ENCODE measurements around the gene SLC30A3. TPM values are rescaled to one million over a fixed set of nuclear protein-coding genes. Genes with fewer than 3 reads are reported as not detected.
A peak's percentile ranks its signal among the peaks of the same experiment; 100 is the strongest.

Gene SLC30A3
- total and polyA plus RNA-seq, 2 of the 13 experiments (the other 11 are each of a cell fraction or from before 2014, with no cell fraction given) = 0.38 to 0.79 TPM

DNA sequence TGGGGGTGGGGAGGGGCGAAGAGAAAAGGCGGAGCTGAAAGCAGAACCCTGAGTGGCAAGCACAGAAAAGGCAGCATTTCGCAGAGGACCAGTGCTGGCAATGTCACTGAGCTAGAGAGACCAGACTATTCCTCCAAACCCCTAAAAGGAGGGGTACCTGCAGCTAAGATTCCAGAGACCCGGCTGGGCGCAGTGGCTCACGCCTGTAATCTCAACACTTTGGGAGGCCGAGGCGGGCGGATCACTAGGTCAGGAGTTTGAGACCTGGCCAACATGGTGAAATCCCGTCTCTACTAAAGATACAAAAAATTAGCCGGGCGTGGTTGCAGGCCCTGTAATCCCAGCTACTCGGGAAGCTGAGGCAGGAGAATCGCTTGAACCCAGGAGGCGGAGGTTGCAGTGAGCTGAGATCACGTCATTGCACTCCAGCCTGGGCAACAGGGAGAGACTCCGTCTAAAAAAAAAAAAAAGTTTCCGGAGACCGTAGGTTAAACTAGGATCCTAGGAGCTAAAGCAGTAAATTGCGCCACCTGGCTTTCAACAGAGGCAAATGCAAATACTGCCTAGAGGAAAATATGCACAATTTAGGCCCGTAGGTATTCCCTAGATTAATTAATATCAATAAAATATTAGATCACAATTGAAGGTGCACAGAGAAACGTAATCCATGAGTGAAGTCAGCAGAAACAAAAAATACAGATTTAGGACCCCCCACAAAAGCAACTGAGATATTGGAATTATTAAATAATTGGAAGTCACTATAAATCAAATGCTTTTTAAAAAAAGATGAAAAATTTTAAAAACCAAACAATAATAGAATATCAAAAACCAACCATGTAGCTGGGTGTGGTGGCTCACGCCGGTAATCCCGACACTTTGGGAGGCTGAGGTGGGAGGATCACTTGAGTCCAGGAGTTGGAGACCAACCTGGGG is 40.5 kb upstream of the SLC30A3 start (continued):
- TF ChIP-seq, protein P1, sequence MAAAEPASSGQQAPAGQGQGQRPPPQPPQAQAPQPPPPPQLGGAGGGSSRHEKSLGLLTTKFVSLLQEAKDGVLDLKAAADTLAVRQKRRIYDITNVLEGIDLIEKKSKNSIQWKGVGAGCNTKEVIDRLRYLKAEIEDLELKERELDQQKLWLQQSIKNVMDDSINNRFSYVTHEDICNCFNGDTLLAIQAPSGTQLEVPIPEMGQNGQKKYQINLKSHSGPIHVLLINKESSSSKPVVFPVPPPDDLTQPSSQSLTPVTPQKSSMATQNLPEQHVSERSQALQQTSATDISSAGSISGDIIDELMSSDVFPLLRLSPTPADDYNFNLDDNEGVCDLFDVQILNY (CRISPR knock-in tag; conservative IDR thresholded peaks at IDR 0.05) = no peak
- no peak for TF ChIP-seq ZBTB21 (CRISPR knock-in tag; IDR thresholded peaks at IDR 0.05)
- TF ChIP-seq PAF1 (CRISPR knock-in tag; IDR thresholded peaks at IDR 0.05) = no peak
- TF ChIP-seq LCORL (IDR thresholded peaks at IDR 0.05) = no peak
- peak; percentile 37; the same call in 1 of the 2 replicates for TF ChIP-seq LCORL (CRISPR knock-in tag; IDR thresholded peaks at IDR 0.05)
- TF ChIP-seq HOXA3 (CRISPR knock-in tag; IDR thresholded peaks at IDR 0.05) = no peak; the same call in 1 of the 2 replicates
- TF ChIP-seq ZIK1 (CRISPR knock-in tag; IDR thresholded peaks at IDR 0.05; ENCODE audit: borderline replicate concordance, low read depth) = no peak
- TF ChIP-seq, protein P2, sequence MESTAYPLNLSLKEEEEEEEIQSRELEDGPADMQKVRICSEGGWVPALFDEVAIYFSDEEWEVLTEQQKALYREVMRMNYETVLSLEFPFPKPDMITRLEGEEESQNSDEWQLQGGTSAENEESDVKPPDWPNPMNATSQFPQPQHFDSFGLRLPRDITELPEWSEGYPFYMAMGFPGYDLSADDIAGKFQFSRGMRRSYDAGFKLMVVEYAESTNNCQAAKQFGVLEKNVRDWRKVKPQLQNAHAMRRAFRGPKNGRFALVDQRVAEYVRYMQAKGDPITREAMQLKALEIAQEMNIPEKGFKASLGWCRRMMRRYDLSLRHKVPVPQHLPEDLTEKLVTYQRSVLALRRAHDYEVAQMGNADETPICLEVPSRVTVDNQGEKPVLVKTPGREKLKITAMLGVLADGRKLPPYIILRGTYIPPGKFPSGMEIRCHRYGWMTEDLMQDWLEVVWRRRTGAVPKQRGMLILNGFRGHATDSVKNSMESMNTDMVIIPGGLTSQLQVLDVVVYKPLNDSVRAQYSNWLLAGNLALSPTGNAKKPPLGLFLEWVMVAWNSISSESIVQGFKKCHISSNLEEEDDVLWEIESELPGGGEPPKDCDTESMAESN (CRISPR knock-in tag; conservative IDR thresholded peaks at IDR 0.05) = no peak
- peak; percentile 88 for TF ChIP-seq SMC3 (IDR thresholded peaks at IDR 0.05; ENCODE audit: low read length)
- no peak for TF ChIP-seq SRSF9 (IDR thresholded peaks at IDR 0.05; ENCODE audit: borderline replicate concordance, insufficient read depth, low read depth, low read length, poor library complexity, severe bottlenecking)
- TF ChIP-seq, protein P3, sequence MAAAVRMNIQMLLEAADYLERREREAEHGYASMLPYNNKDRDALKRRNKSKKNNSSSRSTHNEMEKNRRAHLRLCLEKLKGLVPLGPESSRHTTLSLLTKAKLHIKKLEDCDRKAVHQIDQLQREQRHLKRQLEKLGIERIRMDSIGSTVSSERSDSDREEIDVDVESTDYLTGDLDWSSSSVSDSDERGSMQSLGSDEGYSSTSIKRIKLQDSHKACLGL (CRISPR knock-in tag; IDR thresholded peaks at IDR 0.05) = no peak
- TF ChIP-seq, protein P4, sequence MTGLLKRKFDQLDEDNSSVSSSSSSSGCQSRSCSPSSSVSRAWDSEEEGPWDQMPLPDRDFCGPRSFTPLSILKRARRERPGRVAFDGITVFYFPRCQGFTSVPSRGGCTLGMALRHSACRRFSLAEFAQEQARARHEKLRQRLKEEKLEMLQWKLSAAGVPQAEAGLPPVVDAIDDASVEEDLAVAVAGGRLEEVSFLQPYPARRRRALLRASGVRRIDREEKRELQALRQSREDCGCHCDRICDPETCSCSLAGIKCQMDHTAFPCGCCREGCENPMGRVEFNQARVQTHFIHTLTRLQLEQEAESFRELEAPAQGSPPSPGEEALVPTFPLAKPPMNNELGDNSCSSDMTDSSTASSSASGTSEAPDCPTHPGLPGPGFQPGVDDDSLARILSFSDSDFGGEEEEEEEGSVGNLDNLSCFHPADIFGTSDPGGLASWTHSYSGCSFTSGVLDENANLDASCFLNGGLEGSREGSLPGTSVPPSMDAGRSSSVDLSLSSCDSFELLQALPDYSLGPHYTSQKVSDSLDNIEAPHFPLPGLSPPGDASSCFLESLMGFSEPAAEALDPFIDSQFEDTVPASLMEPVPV (CRISPR knock-in tag; IDR thresholded peaks at IDR 0.05) = no peak
- no peak for TF ChIP-seq MBD4 (IDR thresholded peaks at IDR 0.05; ENCODE audit: borderline replicate concordance, low read length)
- TF ChIP-seq, protein P5, sequence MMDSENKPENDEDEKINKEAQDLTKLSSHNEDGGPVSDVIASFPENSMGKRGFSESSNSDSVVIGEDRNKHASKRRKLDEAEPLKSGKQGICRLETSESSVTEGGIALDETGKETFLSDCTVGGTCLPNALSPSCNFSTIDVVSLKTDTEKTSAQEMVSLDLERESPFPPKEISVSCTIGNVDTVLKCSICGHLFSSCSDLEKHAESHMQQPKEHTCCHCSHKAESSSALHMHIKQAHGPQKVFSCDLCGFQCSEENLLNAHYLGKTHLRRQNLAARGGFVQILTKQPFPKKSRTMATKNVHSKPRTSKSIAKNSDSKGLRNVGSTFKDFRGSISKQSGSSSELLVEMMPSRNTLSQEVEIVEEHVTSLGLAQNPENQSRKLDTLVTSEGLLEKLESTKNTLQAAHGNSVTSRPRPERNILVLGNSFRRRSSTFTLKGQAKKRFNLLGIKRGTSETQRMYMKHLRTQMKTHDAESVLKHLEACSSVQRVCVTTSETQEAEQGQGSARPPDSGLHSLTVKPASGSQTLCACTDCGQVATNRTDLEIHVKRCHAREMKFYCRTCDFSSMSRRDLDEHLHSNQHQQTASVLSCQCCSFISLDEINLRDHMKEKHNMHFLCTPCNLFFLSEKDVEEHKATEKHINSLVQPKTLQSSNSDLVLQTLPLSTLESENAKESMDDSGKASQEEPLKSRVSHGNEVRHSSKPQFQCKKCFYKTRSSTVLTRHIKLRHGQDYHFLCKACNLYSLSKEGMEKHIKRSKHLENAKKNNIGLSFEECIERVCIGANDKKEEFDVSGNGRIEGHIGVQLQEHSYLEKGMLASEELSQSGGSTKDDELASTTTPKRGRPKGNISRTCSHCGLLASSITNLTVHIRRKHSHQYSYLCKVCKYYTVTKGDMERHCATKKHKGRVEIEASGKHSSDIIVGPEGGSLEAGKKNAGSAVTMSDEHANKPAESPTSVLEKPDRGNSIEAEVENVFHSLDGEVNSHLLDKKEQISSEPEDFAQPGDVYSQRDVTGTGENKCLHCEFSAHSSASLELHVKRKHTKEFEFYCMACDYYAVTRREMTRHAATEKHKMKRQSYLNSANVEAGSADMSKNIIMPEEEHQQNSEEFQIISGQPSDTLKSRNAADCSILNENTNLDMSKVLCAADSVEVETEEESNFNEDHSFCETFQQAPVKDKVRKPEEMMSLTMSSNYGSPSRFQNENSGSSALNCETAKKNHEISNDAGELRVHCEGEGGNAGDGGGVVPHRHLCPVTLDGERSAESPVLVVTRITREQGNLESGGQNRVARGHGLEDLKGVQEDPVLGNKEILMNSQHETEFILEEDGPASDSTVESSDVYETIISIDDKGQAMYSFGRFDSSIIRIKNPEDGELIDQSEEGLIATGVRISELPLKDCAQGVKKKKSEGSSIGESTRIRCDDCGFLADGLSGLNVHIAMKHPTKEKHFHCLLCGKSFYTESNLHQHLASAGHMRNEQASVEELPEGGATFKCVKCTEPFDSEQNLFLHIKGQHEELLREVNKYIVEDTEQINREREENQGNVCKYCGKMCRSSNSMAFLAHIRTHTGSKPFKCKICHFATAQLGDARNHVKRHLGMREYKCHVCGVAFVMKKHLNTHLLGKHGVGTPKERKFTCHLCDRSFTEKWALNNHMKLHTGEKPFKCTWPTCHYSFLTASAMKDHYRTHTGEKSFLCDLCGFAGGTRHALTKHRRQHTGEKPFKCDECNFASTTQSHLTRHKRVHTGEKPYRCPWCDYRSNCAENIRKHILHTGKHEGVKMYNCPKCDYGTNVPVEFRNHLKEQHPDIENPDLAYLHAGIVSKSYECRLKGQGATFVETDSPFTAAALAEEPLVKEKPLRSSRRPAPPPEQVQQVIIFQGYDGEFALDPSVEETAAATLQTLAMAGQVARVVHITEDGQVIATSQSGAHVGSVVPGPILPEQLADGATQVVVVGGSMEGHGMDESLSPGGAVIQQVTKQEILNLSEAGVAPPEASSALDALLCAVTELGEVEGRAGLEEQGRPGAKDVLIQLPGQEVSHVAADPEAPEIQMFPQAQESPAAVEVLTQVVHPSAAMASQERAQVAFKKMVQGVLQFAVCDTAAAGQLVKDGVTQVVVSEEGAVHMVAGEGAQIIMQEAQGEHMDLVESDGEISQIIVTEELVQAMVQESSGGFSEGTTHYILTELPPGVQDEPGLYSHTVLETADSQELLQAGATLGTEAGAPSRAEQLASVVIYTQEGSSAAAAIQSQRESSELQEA (CRISPR knock-in tag; IDR thresholded peaks at IDR 0.05; ENCODE audit: not compliant biosample characterization) = peak; percentile 39
